Astrocyte (in vitro differentiated cells and primary cell): ENCODE measurements around the gene ARHGAP1.

ENCODE experiments used
- CTCF ChIP-seq: IDR thresholded peaks from 2 replicates; pipeline ENCODE4 v1.5.1; 2011; ENCODE audit warnings: low read depth, mild to moderate bottlenecking, inconsistent platforms, low read length, moderate library complexity; ENCODE audit not compliant: insufficient read depth
- EZH2 ChIP-seq: IDR thresholded peaks from 2 replicates; pipeline ENCODE4 v1.6.1; 2012; ENCODE audit warnings: mild to moderate bottlenecking, low read length, inconsistent platforms; ENCODE audit not compliant: insufficient read depth

- TF ChIP-seq EZH2, result no peak
- no peak for TF ChIP-seq CTCF
Observed at GRCh38 chr11:46711303-46711702, 10.9 kb upstream of the ARHGAP1 start.
